IPS-18c (cell line): Measurements from ENCODE around the gene HDAC10.

Source experiments
- H3K4me3 ChIP-seq: 2 replicates; pipeline ENCODE4 v1.7.0; 2013; ENCODE audit warnings: low read depth, mild to moderate bottlenecking, low read length, moderate library complexity; ENCODE audit not compliant: insufficient read depth
- H3K9me3 ChIP-seq: one replicate; pipeline ENCODE4 v1.6.1; 2013; ENCODE audit warnings: mild to moderate bottlenecking, low read length, moderate library complexity; ENCODE audit not compliant: control insufficient read depth, insufficient read depth

The HDAC10 gene

GRCh38 chr22:50262460-50262911 is 11.4 kb upstream of the HDAC10 start:
- Histone ChIP-seq H3K4me3 (no peak overlapping the region), H3K9me3 (no peaks in the 10 kb centered on the region)

- Histone ChIP-seq H3K9me3 (no peaks in the 10 kb centered on the region), H3K4me3 (peak within 1 kb of the TSS; percentile 55)
Measured at GRCh38 chr22:50261615-50262459, 10.8 kb upstream of the HDAC10 start, which contains the start of gene MAPK12. Gene MAPK12, minus strand, starts transcription at chr22:50261683. Its CDS starts 174 bp downstream, at chr22:50261509.

- H3K9me3 ChIP-seq = no peaks in the 10 kb centered on the region
- peak overlapping the region; percentile 55 for H3K4me3 ChIP-seq
Measured at GRCh38 chr22:50260801-50261614, 9.9 kb upstream of the HDAC10 start.

- Histone ChIP-seq H3K9me3 (no peaks in the 10 kb centered on the region), H3K4me3 (peak overlapping the region; percentile 55)
Measured at GRCh38 chr22:50260434-50260800, 9.4 kb upstream of the HDAC10 start.

- H3K9me3 ChIP-seq = no peaks in the 10 kb centered on the region
- no peak overlapping the region for H3K4me3 ChIP-seq
Measured at GRCh38 chr22:50259302-50259701, 8.2 kb upstream of the HDAC10 start.

- Histone ChIP-seq H3K9me3 (no peaks in the 10 kb centered on the region), H3K4me3 (no peak overlapping the region)
Measured at GRCh38 chr22:50258361-50259292, 7.6 kb upstream of the HDAC10 start.

- no peak overlapping the region for H3K4me3 ChIP-seq
Measured at GRCh38 chr22:50257451-50258360, 6.6 kb upstream of the HDAC10 start.

GRCh38 chr22:50257041-50257440 is 6.0 kb upstream of the HDAC10 start:
- Histone ChIP-seq H3K4me3 (no peak overlapping the region), H3K9me3 (no peaks in the 10 kb centered on the region)

More at GRCh38 chr22:50257451-50258360, 6.6 kb upstream of the HDAC10 start:
- H3K9me3 ChIP-seq = no peaks in the 10 kb centered on the region

- no peaks in the 10 kb centered on the region for H3K9me3 ChIP-seq
- H3K4me3 ChIP-seq = no peak overlapping the region
Measured at GRCh38 chr22:50256258-50256862, 5.3 kb upstream of the HDAC10 start.

- Histone ChIP-seq H3K9me3 (no peaks in the 10 kb centered on the region), H3K4me3 (no peak overlapping the region)
Measured at GRCh38 chr22:50255607-50256006, 4.5 kb upstream of the HDAC10 start.

- no peak overlapping the region for H3K4me3 ChIP-seq
- no peaks in the 10 kb centered on the region for H3K9me3 ChIP-seq
Measured at GRCh38 chr22:50255099-50255498, 4.0 kb upstream of the HDAC10 start.

GRCh38 chr22:50253941-50254340 is 2.9 kb upstream of the HDAC10 start:
- H3K9me3 ChIP-seq = no peaks in the 10 kb centered on the region
- H3K4me3 ChIP-seq = no peak overlapping the region

- Histone ChIP-seq H3K9me3 (no peaks in the 10 kb centered on the region), H3K4me3 (no peak overlapping the region)
Measured at GRCh38 chr22:50253046-50253915, 2.2 kb upstream of the HDAC10 start.

- Histone ChIP-seq H3K4me3 (peak overlapping the region; percentile 87; the same call in 1 of the 2 replicates), H3K9me3 (no peaks in the 10 kb centered on the region)
Measured at GRCh38 chr22:50252082-50253045, 1.3 kb upstream of the HDAC10 start.
